IMR-90 (cell line): ENCODE measurements around the gene LRP6. TPM values are rescaled to one million over a fixed set of nuclear protein-coding genes. Genes with fewer than 3 reads are reported as not detected.

Experiments used
- ATAC-seq: fragments of 200-7000 bp; cut with Tn5 transposase; 2 replicates; pipeline ENCODE4 v1.9.1; 2020; ENCODE audit warnings: low read depth, mild to moderate bottlenecking, moderate library complexity
- BruUV-seq: library from RNA; stranded (reverse); fragments of 400-500 nt; replicated peaks from 2 replicates; lab custom pipeline; 2021; lab: Mats Ljungman, UMichigan
- CTCF ChIA-PET: fragments of 300-600 bp; formaldehyde crosslinking; extraction: SDS; loops from one replicate; lab custom pipeline; 2021; ENCODE audit warnings: antibody characterized with exemption; lab: Yijun Ruan, JAX
- POLR2A ChIA-PET: fragments of 300-600 bp; sonication (Branson Sonifier 250); formaldehyde crosslinking; loops from one replicate; lab custom pipeline; 2022; ENCODE audit warnings: antibody characterized with exemption; ENCODE audit not compliant: unreplicated experiment; lab: Charles Lee
- DNase-seq: peaks from one replicate; pipeline ENCODE4 v3.0.0; 2013
- H2AFZ ChIP-seq: replicated peaks from 2 replicates; pipeline ENCODE3; 2013; ENCODE audit warnings: low read length, mild to moderate bottlenecking; ENCODE audit not compliant: poor library complexity
- H2AK5ac ChIP-seq: 2 replicates; pipeline ENCODE4 v1.6.1; 2013; ENCODE audit warnings: low read depth, low read length, inconsistent platforms
- H2AK9ac ChIP-seq: replicated peaks from 2 replicates; pipeline ENCODE3; 2013; ENCODE audit warnings: mild to moderate bottlenecking, low read depth, low read length, moderate library complexity; ENCODE audit not compliant: poor library complexity
- H2BK120ac ChIP-seq: 2 replicates; pipeline ENCODE4 v1.6.1; 2013; ENCODE audit warnings: low read depth, low read length, inconsistent platforms
- H2BK15ac ChIP-seq: 3 replicates; pipeline ENCODE4 v1.6.1; 2013; ENCODE audit warnings: low read depth, low read length, inconsistent platforms
- H2BK20ac ChIP-seq: 2 replicates; pipeline ENCODE4 v1.6.1; 2013; ENCODE audit warnings: low read depth, mild to moderate bottlenecking, inconsistent platforms, low read length, moderate library complexity
- H2BK5ac ChIP-seq: 2 replicates; pipeline ENCODE4 v1.6.1; 2013; ENCODE audit warnings: mild to moderate bottlenecking, low read depth, low read length, inconsistent platforms; ENCODE audit not compliant: poor library complexity, severe bottlenecking
- H3K14ac ChIP-seq: replicated peaks from 2 replicates; pipeline ENCODE4 v1.6.1; 2013; ENCODE audit warnings: low read depth, low read length, inconsistent platforms
- H3K18ac ChIP-seq: 2 replicates; pipeline ENCODE4 v1.6.1; 2013; ENCODE audit warnings: low read depth, low read length, control low read depth
- H3K23ac ChIP-seq: 2 replicates; pipeline ENCODE4 v1.6.1; 2013; ENCODE audit warnings: low read depth, low read length, inconsistent platforms
- H3K27ac ChIP-seq: 2 replicates; pipeline ENCODE4 v1.5.1; 2013; ENCODE audit warnings: mild to moderate bottlenecking, control low read depth, low read length; ENCODE audit not compliant: insufficient read depth
- H3K27me3 ChIP-seq: 2 replicates; pipeline ENCODE4 v1.6.1; 2013; ENCODE audit warnings: low read length; ENCODE audit not compliant: control insufficient read depth, insufficient read depth
- H3K36me3 ChIP-seq: 2 replicates; pipeline ENCODE4 v1.6.1; 2013; ENCODE audit warnings: low read length, mixed read lengths; ENCODE audit not compliant: control insufficient read depth, insufficient read depth
- H3K4ac ChIP-seq: 2 replicates; pipeline ENCODE4 v1.6.1; 2013; ENCODE audit warnings: low read depth, low read length, inconsistent platforms
- H3K4me1 ChIP-seq: 2 replicates; pipeline ENCODE4 v1.6.1; 2013; ENCODE audit warnings: low read length, mixed read lengths; ENCODE audit not compliant: control insufficient read depth, insufficient read depth
- H3K4me2 ChIP-seq: 2 replicates; pipeline ENCODE4 v1.6.1; 2013; ENCODE audit warnings: low read depth, mild to moderate bottlenecking, control low read depth, low read length, moderate library complexity
- H3K4me3 ChIP-seq: 2 replicates; pipeline ENCODE4 v1.5.1; 2013; ENCODE audit warnings: low read depth, mild to moderate bottlenecking, control low read depth, low read length, moderate library complexity; ENCODE audit not compliant: insufficient read depth
- H3K56ac ChIP-seq: 2 replicates; pipeline ENCODE4 v1.6.1; 2013; ENCODE audit warnings: low read length, inconsistent platforms; ENCODE audit not compliant: insufficient read depth; ENCODE audit errors: extremely low read depth
- H3K79me1 ChIP-seq, 2 experiments: 2 replicates each; pipeline ENCODE4 v1.6.1; 2013; ENCODE audit warnings: low read length in 2 of 2, inconsistent platforms in 1 of 2, low read depth in 1 of 2
- H3K9ac ChIP-seq: 2 replicates; pipeline ENCODE4 v1.6.1; 2013; ENCODE audit warnings: low read depth, low read length, control low read depth
- H3K9me1 ChIP-seq: 2 replicates; pipeline ENCODE4 v1.6.1; 2013; ENCODE audit warnings: low read length, inconsistent platforms; ENCODE audit not compliant: insufficient read depth
- H3K9me3 ChIP-seq: 2 replicates; pipeline ENCODE4 v1.6.1; 2013; ENCODE audit warnings: low read length; ENCODE audit not compliant: control insufficient read depth, insufficient read depth
- H4K20me1 ChIP-seq: 2 replicates; pipeline ENCODE4 v1.6.1; 2013; ENCODE audit warnings: low read length, inconsistent platforms; ENCODE audit not compliant: insufficient read depth
- H4K5ac ChIP-seq: 2 replicates; pipeline ENCODE4 v1.6.1; 2013; ENCODE audit warnings: mild to moderate bottlenecking, low read depth, low read length, control low read depth
- H4K8ac ChIP-seq, 2 experiments: 2 replicates each; pipeline ENCODE4 v1.6.1; 2013; ENCODE audit warnings: low read depth in 2 of 2, low read length in 2 of 2, control low read depth in 1 of 2, inconsistent platforms in 1 of 2
- H4K91ac ChIP-seq: 2 replicates; pipeline ENCODE4 v1.6.1; 2013; ENCODE audit warnings: low read depth, low read length, inconsistent platforms; ENCODE audit not compliant: insufficient read depth
- FOS ChIP-seq: fragments of 150-350 bp; IDR thresholded peaks from 2 replicates; pipeline ENCODE4 v1.6.1; 2016; ENCODE audit warnings: low read depth, low read length
- WGBS, 2 experiments: methylation state at CpG; one replicate each; pipeline versions ENCODE4 v1.1.5 to v1.1.7; 2013; ENCODE audit warnings: missing lambda C conversion rate in 2 of 2; ENCODE audit not compliant: insufficient read length in 1 of 2; ENCODE audit errors: extremely low coverage in 2 of 2; 5-methylcytosine and 5-hydroxymethylcytosine counted together
- dilution Hi-C: fragments of 300-500 bp; cut with HindIII; formaldehyde crosslinking; loops from one replicate; pipeline ENCODE4 v1.14.3; 2018; ENCODE audit warnings: low sequenced_read_pairs; ENCODE audit not compliant: unreplicated experiment
- in situ Hi-C: fragments of 300-500 bp; cut with MboI; formaldehyde crosslinking; loops from 3 replicates; pipeline ENCODE4 v1.14.3; 2019; ENCODE audit warnings: low sequenced_read_pairs, inconsistent platforms, mixed read lengths
- intact Hi-C: fragments of 100-400 bp; cut with micrococcal nuclease; formaldehyde crosslinking; loops from 2 replicates; pipeline ENCODE4 v1.10.0; 2022
- polyA plus RNA-seq, 3 experiments: library from polyadenylated mRNA; depleted of rRNA; stranded (reverse); fragments of >200 nt; gene quantifications; 2 replicates each; pipeline ENCODE4 v1.2.3, GENCODE V29; 2012; ENCODE audit warnings: low replicate concordance in 1 of 3
- total RNA-seq: library from RNA; depleted of rRNA; stranded (reverse); fragments of >200 nt; gene quantifications from 2 replicates; pipeline ENCODE4 v1.2.3, GENCODE V29; 2012

Gene LRP6
- total and polyA plus RNA-seq, 2 of the 4 experiments (the other 2 are of a cell fraction) = 14.2 to 32.1 TPM

GRCh38 chr12:12240662-12241340, 26.0 kb downstream of the LRP6 start:
- H2BK20ac ChIP-seq = no peak overlapping the region
- no peak overlapping the region for H3K14ac ChIP-seq
- in situ Hi-C loops = no loop called here
- no peak overlapping the region for H2AK9ac ChIP-seq
- H3K18ac ChIP-seq = no peak overlapping the region
- no peak overlapping the region for H2BK5ac ChIP-seq
- dilution Hi-C loops = no loop called here
- H3K4me1 ChIP-seq = peaks cover 2% of the 10 kb centered on the region
- peak; percentile 66 for DNase-seq
- no peak overlapping the region for H2BK15ac ChIP-seq
- H4K8ac ChIP-seq = no peak overlapping the region
- 80% methylated on average over 1 of the region's 5 CpGs; no CpG with 5 or more reads in 1 of the 2 experiments for WGBS, 2 experiments
- ATAC-seq = no peak
- intact Hi-C loops = no loop called here
- H3K56ac ChIP-seq = no peak overlapping the region
- H3K36me3 ChIP-seq = no peaks in the 10 kb centered on the region; the same call in 1 of the 2 replicates
- peaks cover 29% of the 10 kb centered on the region for H4K20me1 ChIP-seq
- POLR2A ChIA-PET = no interaction called here
- H3K27me3 ChIP-seq = no peaks in the 10 kb centered on the region
- H3K27ac ChIP-seq = no peak overlapping the region
- H3K79me1 ChIP-seq = peaks cover 9 to 60% of the 10 kb centered on the region in 2 experiments
- peak overlapping the region; percentile 11; the same call in 1 of the 2 replicates for H3K4me2 ChIP-seq
- TF ChIP-seq FOS = no peak
- H4K91ac ChIP-seq = no peak overlapping the region
- no peak overlapping the region for H3K4me3 ChIP-seq
- no peak overlapping the region for H2AK5ac ChIP-seq
- peaks cover 2% of the 10 kb centered on the region for H3K9me1 ChIP-seq
- H3K4ac ChIP-seq = no peak overlapping the region
- no TSS peak for BruUV-seq
- no peak overlapping the region for H2AFZ ChIP-seq
- CTCF ChIA-PET = no interaction called here
- no peaks in the 10 kb centered on the region for H3K9me3 ChIP-seq
- no peak overlapping the region for H2BK120ac ChIP-seq
- no peak overlapping the region for H3K9ac ChIP-seq
- peak overlapping the region; percentile 29 for H3K23ac ChIP-seq
- no peak overlapping the region for H4K5ac ChIP-seq
